Type B pancreatic cell (in vitro differentiated cells): ENCODE results near the gene WDR59. TPM values are rescaled to one million over a fixed set of nuclear protein-coding genes. Genes with fewer than 3 reads are reported as not detected.

Experiments
- DNase-seq: peaks from one replicate; pipeline ENCODE4 v3.0.0; 2021; ENCODE audit warnings: mixed read lengths; ENCODE audit not compliant: unreplicated experiment; ENCODE audit errors: extremely low spot score
- H3K27ac Mint-ChIP-seq: 2 replicates; pipeline ENCODE4 v1.8.0; 2021; ENCODE audit warnings: mild to moderate bottlenecking, mixed read lengths
- H3K27me3 Mint-ChIP-seq: 2 replicates; pipeline ENCODE4 v1.8.0; 2021; ENCODE audit warnings: mixed read lengths
- H3K36me3 Mint-ChIP-seq: 2 replicates; pipeline ENCODE4 v1.8.0; 2021; ENCODE audit warnings: mixed read lengths
- H3K4me1 Mint-ChIP-seq: one replicate; pipeline ENCODE4 v1.8.0; 2021; ENCODE audit warnings: mixed read lengths; ENCODE audit not compliant: unreplicated experiment
- H3K4me3 Mint-ChIP-seq: 2 replicates; pipeline ENCODE4 v1.8.0; 2021; ENCODE audit warnings: mild to moderate bottlenecking, mixed read lengths
- H3K9me3 Mint-ChIP-seq: 2 replicates; pipeline ENCODE4 v1.8.0; 2021; ENCODE audit warnings: mixed read lengths
- CTCF ChIP-seq: fragments of 200-600 bp; sonication (generic); conservative IDR thresholded peaks from 2 replicates; pipeline ENCODE4 v1.5.0; 2021; ENCODE audit warnings: antibody characterized with exemption, mild to moderate bottlenecking
- total RNA-seq: library from RNA; stranded (reverse); gene quantifications from 2 replicates; pipeline ENCODE4 v1.2.1, GENCODE V29; 2021; ENCODE audit warnings: low replicate concordance

Gene WDR59
- total RNA-seq, 1 donor from 2014 or later = 88.9 TPM

- no peak for DNase-seq
- Mint-ChIP-seq H3K27me3 (no peaks in the 10 kb centered on the region), H3K27ac (no peak overlapping the region), H3K9me3 (no peaks in the 10 kb centered on the region), H3K4me3 (no peak overlapping the region), H3K36me3 (peaks cover 12% of the 10 kb centered on the region), H3K4me1 (peaks cover 34% of the 10 kb centered on the region)
- TF ChIP-seq CTCF = no peak
These were observed 19.0 kb upstream of the WDR59 start for GRCh38 chr16:75003931-75004330.

- H3K27me3 Mint-ChIP-seq = no peaks in the 10 kb centered on the region
- H3K27ac Mint-ChIP-seq = no peak overlapping the region
- no peaks in the 10 kb centered on the region for H3K9me3 Mint-ChIP-seq
- DNase-seq = no peak
- H3K4me3 Mint-ChIP-seq = peak overlapping the region; percentile 72
- peaks cover 12% of the 10 kb centered on the region for H3K36me3 Mint-ChIP-seq
- H3K4me1 Mint-ChIP-seq = peaks cover 39% of the 10 kb centered on the region
- no peak for TF ChIP-seq CTCF
These were observed 17.6 kb upstream of the WDR59 start for GRCh38 chr16:75002474-75002873.

- no peak for DNase-seq
- Mint-ChIP-seq H3K4me3 (peak overlapping the region; percentile 92), H3K4me1 (peaks cover 39% of the 10 kb centered on the region), H3K27me3 (no peaks in the 10 kb centered on the region), H3K27ac (peak overlapping the region; percentile 78), H3K9me3 (no peaks in the 10 kb centered on the region), H3K36me3 (peaks cover 9% of the 10 kb centered on the region)
- no peak for TF ChIP-seq CTCF
These were observed 15.7 kb upstream of the WDR59 start for GRCh38 chr16:75000481-75001081.

- no peaks in the 10 kb centered on the region for H3K9me3 Mint-ChIP-seq
- DNase-seq = peak; percentile 73
- H3K27me3 Mint-ChIP-seq = no peaks in the 10 kb centered on the region
- TF ChIP-seq CTCF = peak; percentile 32
- H3K36me3 Mint-ChIP-seq = peaks cover 9% of the 10 kb centered on the region
- peak overlapping the region; percentile 55 for H3K27ac Mint-ChIP-seq
- H3K4me1 Mint-ChIP-seq = peaks cover 39% of the 10 kb centered on the region
- H3K4me3 Mint-ChIP-seq = peak overlapping the region; percentile 92
These were observed 14.9 kb upstream of the WDR59 start for GRCh38 chr16:74999609-75000480.

- peaks cover 39% of the 10 kb centered on the region for H3K4me1 Mint-ChIP-seq
- no peaks in the 10 kb centered on the region for H3K9me3 Mint-ChIP-seq
- no peak for TF ChIP-seq CTCF
- H3K27me3 Mint-ChIP-seq = no peaks in the 10 kb centered on the region
- no peak overlapping the region for H3K27ac Mint-ChIP-seq
- DNase-seq = no peak
- H3K36me3 Mint-ChIP-seq = peaks cover 9% of the 10 kb centered on the region
- peak overlapping the region; percentile 82 for H3K4me3 Mint-ChIP-seq
These were observed 14.3 kb upstream of the WDR59 start for GRCh38 chr16:74999219-74999608.
